Activated CD8-positive, alpha-beta memory T cell treated with anti-CD3 and anti-CD28 coated beads, Interleukin-2, amount 50 U/mL, for 1 hour (primary cell): ENCODE results near the gene POLD2.

Experiments used
- DNase-seq: peaks from one replicate; pipeline ENCODE4 v3.0.0-alpha.2; 2020; ENCODE audit errors: extremely low read depth

Gene POLD2

GRCh38 chr7:44065431-44066110 lies 57.8 kb downstream of the POLD2 start, which contains the start of gene PGAM2:
Gene PGAM2 (minus strand): TSS chr7:44065567. CDS start chr7:44065529, 38 bp downstream.
- no peak for DNase-seq

GRCh38 chr7:44064791-44065430 lies 58.4 kb downstream of the POLD2 start:
- DNase-seq: no peak
